Measurements from ENCODE around the gene CLCNKB. TPM values are rescaled to one million over a fixed set of nuclear protein-coding genes. Genes with fewer than 3 reads are reported as not detected.

The CLCNKB gene
- total and polyA plus RNA-seq, 2 experiments from 2014 or later: 1.3 to 1.9 TPM

- H3K27me3 ChIP-seq (ENCODE audit: insufficient read depth): no peaks in the 10 kb centered on the region
- H3K4me3 ChIP-seq: no peak overlapping the region
- no peak for ATAC-seq
- no peaks in the 10 kb centered on the region for H3K9me3 Mint-ChIP-seq
- H3K27me3 Mint-ChIP-seq (ENCODE audit: insufficient read depth, low read depth, poor library complexity): peaks cover 6% of the 10 kb centered on the region
- no peaks in the 10 kb centered on the region for H3K79me2 ChIP-seq (replicated peaks; ENCODE audit: insufficient read depth)
- no peak overlapping the region for H3K27ac ChIP-seq (ENCODE audit: low read depth)
- H3K4me1 ChIP-seq (ENCODE audit: insufficient read depth): no peaks in the 10 kb centered on the region
- no peaks in the 10 kb centered on the region for H4K20me1 ChIP-seq (replicated peaks; ENCODE audit: insufficient read depth)
- H2AFZ ChIP-seq: no peak overlapping the region
- H3K4me2 ChIP-seq: no peak overlapping the region
- H3K4me1 Mint-ChIP-seq: peaks cover 7% of the 10 kb centered on the region; the same call in 2 of the 3 replicates
- no peak overlapping the region for H3K4me3 Mint-ChIP-seq
- no peak overlapping the region for H3K27ac Mint-ChIP-seq
- no peak for DNase-seq (ENCODE audit: low spot score)
- H3K36me3 ChIP-seq (ENCODE audit: insufficient read depth): no peaks in the 10 kb centered on the region
- H3K36me3 Mint-ChIP-seq (ENCODE audit: low read depth): no peaks in the 10 kb centered on the region
- no peaks in the 10 kb centered on the region for H3K9me2 ChIP-seq (ENCODE audit: insufficient read depth)
- no peaks in the 10 kb centered on the region for H3F3A ChIP-seq (replicated peaks; ENCODE audit: low read depth)
- TF ChIP-seq STAT1 (IDR thresholded peaks at IDR 0.05; ENCODE audit: unreplicated experiment): no peak
- TF ChIP-seq EZH2 (IDR thresholded peaks at IDR 0.05; ENCODE audit: low read depth, unreplicated experiment): no peak
- no peak for TF ChIP-seq POLR2AphosphoS5 (IDR thresholded peaks at IDR 0.05; ENCODE audit: low read depth)
- no peak for TF ChIP-seq EZH2phosphoT487 (IDR thresholded peaks at IDR 0.05; ENCODE audit: unreplicated experiment)
- TF ChIP-seq ETS1 (IDR thresholded peaks at IDR 0.05): no peak
- no peak for TF ChIP-seq CREB1 (CRISPR knock-in tag; IDR thresholded peaks at IDR 0.05; ENCODE audit: low read depth)
- no peak for TF ChIP-seq ZNF331 (CRISPR knock-in tag; IDR thresholded peaks at IDR 0.05; ENCODE audit: low read depth)
- TF ChIP-seq JUNB (IDR thresholded peaks at IDR 0.05; ENCODE audit: unreplicated experiment): no peak
- TF ChIP-seq ZNF114 (CRISPR knock-in tag; IDR thresholded peaks at IDR 0.05): no peak
- no peak for TF ChIP-seq ZNF462 (CRISPR knock-in tag; IDR thresholded peaks at IDR 0.05)
- TF ChIP-seq REST (IDR thresholded peaks at IDR 0.05; ENCODE audit: unreplicated experiment): no peak
- no peak for TF ChIP-seq CTCF (conservative IDR thresholded peaks at IDR 0.05; ENCODE audit: low read depth in 2 of 2)
- no peak for TF ChIP-seq NANOG (IDR thresholded peaks at IDR 0.05; ENCODE audit: borderline replicate concordance)
These were observed 39.9 kb downstream of the CLCNKB start for GRCh38 chr1:16083486-16083885.
